GM12878 (cell line): ENCODE measurements around the gene MRPS18A. TPM values are rescaled to one million over a fixed set of nuclear protein-coding genes. Genes with fewer than 3 reads are reported as not detected.

Source experiments
- ATAC-seq: fragments of 200-7000 bp; cut with Tn5 transposase; 3 replicates; pipeline ENCODE4 v1.9.1; 2020; ENCODE audit warnings: mild to moderate bottlenecking, moderate library complexity
- BruUV-seq: library from RNA; stranded (reverse); fragments of 400-500 nt; replicated peaks from 2 replicates; lab custom pipeline; 2021; lab: Mats Ljungman, UMichigan
- CTCF ChIA-PET: fragments of 300-600 bp; sonication (Branson Sonifier 250); formaldehyde crosslinking; extraction: SDS; loops from one replicate; lab custom pipeline; 2021; ENCODE audit warnings: inconsistent platforms; lab: Yijun Ruan, JAX
- POLR2A ChIA-PET: fragments of 350-600 bp; formaldehyde crosslinking; extraction: SDS; loops from one replicate; lab custom pipeline; 2021; ENCODE audit warnings: inconsistent platforms; lab: Charles Lee
- RAD21 ChIA-PET: fragments of 300-600 bp; sonication (Branson Sonifier 250); formaldehyde crosslinking; loops from one replicate; lab custom pipeline; 2023; ENCODE audit warnings: antibody characterized with exemption; ENCODE audit not compliant: unreplicated experiment; lab: Charles Lee
- SMC1A ChIA-PET: fragments of 300-600 bp; sonication (Branson Sonifier 250); formaldehyde crosslinking; loops from one replicate; lab custom pipeline; 2023; ENCODE audit not compliant: unreplicated experiment, uncharacterized antibody; lab: Charles Lee
- DNase-seq: peaks from one replicate; pipeline ENCODE4 v3.0.0-alpha.2; 2011; ENCODE audit warnings: low read depth, low spot score
- FAIRE-seq: peaks from 3 replicates; lab custom pipeline; 2011; peaks lifted over from hg19 to GRCh38; lab: Jason Lieb, UNC
- H2AFZ ChIP-seq: 2 replicates; pipeline ENCODE4 v1.6.0; 2011; ENCODE audit warnings: low read depth, low read length, control low read depth; ENCODE audit not compliant: control insufficient read depth
- H3K27ac ChIP-seq: 2 replicates; pipeline ENCODE4 v1.5.1; 2011; ENCODE audit warnings: control low read depth; ENCODE audit not compliant: control insufficient read depth, insufficient read depth
- H3K27me3 ChIP-seq, 2 experiments: replicated peaks in 1 of 2; 2 replicates each; pipeline versions ENCODE4 v1.6.0 to v1.6.1; 2011; ENCODE audit warnings: low read length in 1 of 2; ENCODE audit not compliant: control insufficient read depth in 2 of 2, insufficient read depth in 2 of 2
- H3K36me3 ChIP-seq, 2 experiments: 2 replicates each; pipeline ENCODE4 v1.5.1; 2011; ENCODE audit warnings: low read length in 1 of 2; ENCODE audit not compliant: control insufficient read depth in 2 of 2, insufficient read depth in 2 of 2
- H3K4me1 ChIP-seq: 2 replicates; pipeline ENCODE4 v1.6.1; 2011; ENCODE audit warnings: mild to moderate bottlenecking, low read length, moderate library complexity, mixed read lengths; ENCODE audit not compliant: control insufficient read depth, insufficient read depth
- H3K4me2 ChIP-seq: 2 replicates; pipeline ENCODE4 v1.6.0; 2011; ENCODE audit warnings: control low read depth; ENCODE audit not compliant: control insufficient read depth, insufficient read depth
- H3K4me3 ChIP-seq: fragments of 200-600 bp; sonication (generic); 2 replicates; pipeline ENCODE4 v1.5.1; 2016
- H3K79me2 ChIP-seq: 2 replicates; pipeline ENCODE4 v1.6.0; 2011; ENCODE audit warnings: low read length; ENCODE audit not compliant: control insufficient read depth, insufficient read depth
- H3K9ac ChIP-seq: 2 replicates; pipeline ENCODE4 v1.8.0; 2011; ENCODE audit warnings: low read length, control low read depth, mixed read lengths; ENCODE audit not compliant: control insufficient read depth, insufficient read depth
- H3K9me3 ChIP-seq: replicated peaks from 3 replicates; pipeline ENCODE4 v1.5.1; 2011; ENCODE audit warnings: mild to moderate bottlenecking, low read length; ENCODE audit not compliant: control insufficient read depth, insufficient read depth
- H4K20me1 ChIP-seq: 2 replicates; pipeline ENCODE4 v1.6.0; 2011; ENCODE audit not compliant: control insufficient read depth, insufficient read depth
- BCL11A ChIP-seq: IDR thresholded peaks from 2 replicates; pipeline ENCODE4 v1.6.1; 2011; ENCODE audit warnings: low read depth, low read length
- HCFC1 ChIP-seq: fragments of 150-350 bp; IDR thresholded peaks from 2 replicates; pipeline ENCODE4 v1.6.1; 2014; ENCODE audit warnings: low read length
- IRF4 ChIP-seq: IDR thresholded peaks from 2 replicates; pipeline ENCODE4 v1.6.1; 2011; ENCODE audit warnings: low read depth, low read length
- KAT2A ChIP-seq: conservative IDR thresholded peaks from 2 replicates; pipeline ENCODE4 v1.6.1; 2011; ENCODE audit warnings: low read depth, low read length; ENCODE audit not compliant: control insufficient read depth
- MYB ChIP-seq: fragments of 150-350 bp; IDR thresholded peaks from 2 replicates; pipeline ENCODE4 v1.6.1; 2014; ENCODE audit warnings: mild to moderate bottlenecking, low read depth, low read length, borderline replicate concordance
- POLR2A ChIP-seq: IDR thresholded peaks from 2 replicates; pipeline ENCODE4 v1.6.1; 2011; ENCODE audit warnings: low read depth, mild to moderate bottlenecking, low read length
- RB1 ChIP-seq: fragments of 450-650 bp; formaldehyde crosslinking; IDR thresholded peaks from 2 replicates; pipeline ENCODE4 v1.6.1; 2017; ENCODE audit warnings: mild to moderate bottlenecking, borderline replicate concordance
- SREBF1 ChIP-seq: IDR thresholded peaks from 2 replicates; pipeline ENCODE4 v1.6.1; 2012; ENCODE audit warnings: mild to moderate bottlenecking, low read length
- STAT1 ChIP-seq: fragments of 450-650 bp; conservative IDR thresholded peaks from 2 replicates; pipeline ENCODE4 v1.6.1; 2014; ENCODE audit warnings: antibody characterized with exemption, mild to moderate bottlenecking
- TBL1XR1 ChIP-seq: IDR thresholded peaks from 2 replicates; pipeline ENCODE4 v1.6.1; 2012; ENCODE audit warnings: low read depth, low read length, improper control_type of control experiment
- TCF7 ChIP-seq: IDR thresholded peaks from 2 replicates; pipeline ENCODE4 v1.6.1; 2014; ENCODE audit warnings: antibody characterized with exemption, borderline replicate concordance
- WRNIP1 ChIP-seq: IDR thresholded peaks from 2 replicates; pipeline ENCODE4 v1.6.1; 2011; ENCODE audit warnings: low read depth, low read length, improper control_type of control experiment, borderline replicate concordance
- WGBS: methylation state at CpG from one replicate; pipeline ENCODE4 v1.1.6; 2016; ENCODE audit warnings: low lambda C conversion rate; ENCODE audit not compliant: insufficient replicate concordance, insufficient coverage; ENCODE audit errors: missing lambda C conversion rate; 5-methylcytosine and 5-hydroxymethylcytosine counted together
- in situ Hi-C: fragments of 300-500 bp; cut with MboI; formaldehyde crosslinking; loops from 9 replicates; pipeline ENCODE4 v1.14.3; 2018; ENCODE audit warnings: mixed read lengths
- intact Hi-C: fragments of 100-400 bp; cut with micrococcal nuclease; formaldehyde crosslinking; loops from one replicate; pipeline ENCODE4 v1.14.2; 2022; ENCODE audit not compliant: unreplicated experiment
- polyA plus RNA-seq, 11 experiments: library from polyadenylated mRNA; depleted of rRNA in 4 of 11; unstranded in 6 of 11; stranded (reverse) in 5 of 11; fragments of >200 nt; fragmentation: Nextera tagmentation in 4 of 11; fragmentation: Illumina TruSeq in 1 of 11; extraction: Ambion mirVana in 4 of 11; extraction: Trizol in 1 of 11; gene quantifications; 1 replicate in 1 of 11; 2 replicates in 10 of 11; pipeline versions ENCODE4 v1.2.1 to v1.2.3, GENCODE V29; 2011 to 2016; ENCODE audit warnings: inconsistent platforms in 2 of 11, missing spikeins in 2 of 11, low read depth in 1 of 11
- total RNA-seq, 4 experiments: library from RNA; depleted of rRNA in 3 of 4; stranded (reverse); fragments of >200 nt in 3 of 4; fragmentation: Illumina TruSeq in 1 of 4; extraction: Trizol in 1 of 4; gene quantifications; 2 replicates each; pipeline versions ENCODE4 v1.2.1 to v1.2.3, GENCODE V29; 2013 to 2021
- TF ChIP-seq, protein P1 (sequence below): fragments of 450-650 bp; IDR thresholded peaks from 2 replicates; pipeline ENCODE4 v1.6.1; 2014; ENCODE audit warnings: mild to moderate bottlenecking

Gene MRPS18A
- total and polyA plus RNA-seq, 10 of the 15 experiments (the other 5 are each of a cell fraction or from before 2014, with no cell fraction given), result 66.3 to 158 (median 98.7) TPM

DNA sequence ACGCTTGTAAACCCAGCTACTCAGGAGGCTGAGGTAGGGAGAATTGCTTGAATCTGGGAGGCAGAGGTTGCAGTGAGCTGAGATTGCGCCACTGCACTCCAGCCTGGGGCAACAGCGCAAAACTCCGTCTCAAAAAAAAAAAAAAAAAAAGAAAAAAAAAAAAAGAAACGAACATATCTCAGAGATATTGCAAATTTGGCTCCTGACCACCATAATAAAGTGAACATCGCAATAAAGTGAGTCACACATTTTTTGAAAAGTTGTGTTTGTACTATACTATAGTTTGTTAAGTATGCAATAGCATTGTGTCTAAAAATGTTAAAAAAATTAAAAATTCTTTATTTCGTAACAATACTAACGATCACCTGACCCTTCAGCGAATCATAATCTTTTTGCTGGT lies 29.4 kb downstream of the MRPS18A start:
- FAIRE-seq (no peak), ATAC-seq (no peak), DNase-seq (no peak)
- in situ Hi-C loops, result no loop called here
- POLR2A ChIA-PET, result no interaction called here
- Histone ChIP-seq H3K36me3 (no peaks in the 10 kb centered on the region), H3K4me3 (no peak overlapping the region), H3K4me2 (no peak overlapping the region), H4K20me1 (no peaks in the 10 kb centered on the region), H3K4me1 (peaks cover 12% of the 10 kb centered on the region), H3K79me2 (no peaks in the 10 kb centered on the region), H3K27me3 (no peaks in the 10 kb centered on the region), H3K9ac (no peak overlapping the region), H3K27ac (no peak overlapping the region), H3K9me3 (peaks cover 5% of the 10 kb centered on the region; the same call in 2 of the 3 replicates), H2AFZ (no peak overlapping the region)
- intact Hi-C loops, result no loop called here
- RAD21 ChIA-PET, result interaction anchor here (1.3 kb wide), 1 partner anchor 8 kb away, joined by 3 read pairs; no protein-coding TSS in a partner anchor
- WGBS, result 77% methylated on average over 7 of the region's 9 CpGs
- TF ChIP-seq BCL11A (no peak), MYB (no peak), KAT2A (no peak), IRF4 (no peak), SREBF1 (no peak), POLR2A (no peak), HCFC1 (no peak), TBL1XR1 (no peak), RB1 (no peak), STAT1 (no peak), WRNIP1 (no peak), TCF7 (no peak)
- TF ChIP-seq, protein P1, sequence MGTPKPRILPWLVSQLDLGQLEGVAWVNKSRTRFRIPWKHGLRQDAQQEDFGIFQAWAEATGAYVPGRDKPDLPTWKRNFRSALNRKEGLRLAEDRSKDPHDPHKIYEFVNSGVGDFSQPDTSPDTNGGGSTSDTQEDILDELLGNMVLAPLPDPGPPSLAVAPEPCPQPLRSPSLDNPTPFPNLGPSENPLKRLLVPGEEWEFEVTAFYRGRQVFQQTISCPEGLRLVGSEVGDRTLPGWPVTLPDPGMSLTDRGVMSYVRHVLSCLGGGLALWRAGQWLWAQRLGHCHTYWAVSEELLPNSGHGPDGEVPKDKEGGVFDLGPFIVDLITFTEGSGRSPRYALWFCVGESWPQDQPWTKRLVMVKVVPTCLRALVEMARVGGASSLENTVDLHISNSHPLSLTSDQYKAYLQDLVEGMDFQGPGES, result no peak
- BruUV-seq, result no TSS peak
- CTCF ChIA-PET, result no interaction called here
- SMC1A ChIA-PET, result no interaction called here
